ELR (cell line): Measurements from ENCODE around the gene ALDH9A1.

Experiments
- DNase-seq: peaks from one replicate; pipeline ENCODE4 v3.0.0-alpha.2; 2015; ENCODE audit warnings: low read depth

ALDH9A1 gene

GRCh38 chr1:165623624-165624023, 74.7 kb downstream of the ALDH9A1 start:
- no peak for DNase-seq

DNA sequence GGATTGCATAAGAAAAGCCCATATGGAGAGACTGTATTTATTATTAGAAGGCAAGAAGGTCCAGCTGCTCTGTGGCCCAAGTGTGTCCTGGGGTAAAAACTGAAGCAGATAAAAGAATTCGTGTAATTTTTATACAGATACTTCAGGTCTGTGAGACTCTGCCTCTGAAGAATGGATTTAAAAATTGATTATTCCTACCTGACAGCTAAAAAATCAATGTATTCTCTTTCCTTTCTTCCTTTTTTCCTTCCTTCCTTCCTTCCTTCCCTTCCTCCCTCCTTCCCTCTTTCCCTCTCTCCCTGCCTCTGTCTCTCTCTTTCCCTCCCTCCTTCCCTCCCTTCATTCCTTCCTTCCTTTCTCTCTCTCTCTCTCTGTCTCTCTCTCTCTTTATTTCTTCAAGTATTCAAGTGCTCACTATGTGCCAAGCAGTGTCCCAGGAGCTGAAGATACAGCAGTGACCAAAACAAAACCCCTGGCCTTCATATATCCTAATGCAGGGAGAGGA, 78.7 kb downstream of the ALDH9A1 start:
- no peak for DNase-seq

GRCh38 chr1:165616987-165617546, 81.3 kb downstream of the ALDH9A1 start:
- DNase-seq = no peak

GRCh38 chr1:165616054-165616612, 82.2 kb downstream of the ALDH9A1 start:
- DNase-seq = no peak
